IMR-90 (cell line): ENCODE measurements around the gene HOXA5. TPM values are rescaled to one million over a fixed set of nuclear protein-coding genes. Genes with fewer than 3 reads are reported as not detected.

ENCODE experiments used
- ATAC-seq: fragments of 200-7000 bp; cut with Tn5 transposase; 2 replicates; pipeline ENCODE4 v1.9.1; 2020; ENCODE audit warnings: low read depth, mild to moderate bottlenecking, moderate library complexity
- BruUV-seq: library from RNA; stranded (reverse); fragments of 400-500 nt; replicated peaks from 2 replicates; lab custom pipeline; 2021; lab: Mats Ljungman, UMichigan
- CTCF ChIA-PET: fragments of 300-600 bp; formaldehyde crosslinking; extraction: SDS; loops from one replicate; lab custom pipeline; 2021; ENCODE audit warnings: antibody characterized with exemption; lab: Yijun Ruan, JAX
- POLR2A ChIA-PET: fragments of 300-600 bp; sonication (Branson Sonifier 250); formaldehyde crosslinking; loops from one replicate; lab custom pipeline; 2022; ENCODE audit warnings: antibody characterized with exemption; ENCODE audit not compliant: unreplicated experiment; lab: Charles Lee
- DNase-seq: peaks from one replicate; pipeline ENCODE4 v3.0.0; 2013
- H2AFZ ChIP-seq: replicated peaks from 2 replicates; pipeline ENCODE3; 2013; ENCODE audit warnings: low read length, mild to moderate bottlenecking; ENCODE audit not compliant: poor library complexity
- H2AK5ac ChIP-seq: 2 replicates; pipeline ENCODE4 v1.6.1; 2013; ENCODE audit warnings: low read depth, low read length, inconsistent platforms
- H2AK9ac ChIP-seq: replicated peaks from 2 replicates; pipeline ENCODE3; 2013; ENCODE audit warnings: mild to moderate bottlenecking, low read depth, low read length, moderate library complexity; ENCODE audit not compliant: poor library complexity
- H2BK120ac ChIP-seq: 2 replicates; pipeline ENCODE4 v1.6.1; 2013; ENCODE audit warnings: low read depth, low read length, inconsistent platforms
- H2BK15ac ChIP-seq: 3 replicates; pipeline ENCODE4 v1.6.1; 2013; ENCODE audit warnings: low read depth, low read length, inconsistent platforms
- H2BK20ac ChIP-seq: 2 replicates; pipeline ENCODE4 v1.6.1; 2013; ENCODE audit warnings: low read depth, mild to moderate bottlenecking, inconsistent platforms, low read length, moderate library complexity
- H2BK5ac ChIP-seq: 2 replicates; pipeline ENCODE4 v1.6.1; 2013; ENCODE audit warnings: mild to moderate bottlenecking, low read depth, low read length, inconsistent platforms; ENCODE audit not compliant: poor library complexity, severe bottlenecking
- H3K14ac ChIP-seq: replicated peaks from 2 replicates; pipeline ENCODE4 v1.6.1; 2013; ENCODE audit warnings: low read depth, low read length, inconsistent platforms
- H3K18ac ChIP-seq: 2 replicates; pipeline ENCODE4 v1.6.1; 2013; ENCODE audit warnings: low read depth, low read length, control low read depth
- H3K23ac ChIP-seq: 2 replicates; pipeline ENCODE4 v1.6.1; 2013; ENCODE audit warnings: low read depth, low read length, inconsistent platforms
- H3K27ac ChIP-seq: 2 replicates; pipeline ENCODE4 v1.5.1; 2013; ENCODE audit warnings: mild to moderate bottlenecking, control low read depth, low read length; ENCODE audit not compliant: insufficient read depth
- H3K27me3 ChIP-seq: 2 replicates; pipeline ENCODE4 v1.6.1; 2013; ENCODE audit warnings: low read length; ENCODE audit not compliant: control insufficient read depth, insufficient read depth
- H3K36me3 ChIP-seq: 2 replicates; pipeline ENCODE4 v1.6.1; 2013; ENCODE audit warnings: low read length, mixed read lengths; ENCODE audit not compliant: control insufficient read depth, insufficient read depth
- H3K4ac ChIP-seq: 2 replicates; pipeline ENCODE4 v1.6.1; 2013; ENCODE audit warnings: low read depth, low read length, inconsistent platforms
- H3K4me1 ChIP-seq: 2 replicates; pipeline ENCODE4 v1.6.1; 2013; ENCODE audit warnings: low read length, mixed read lengths; ENCODE audit not compliant: control insufficient read depth, insufficient read depth
- H3K4me2 ChIP-seq: 2 replicates; pipeline ENCODE4 v1.6.1; 2013; ENCODE audit warnings: low read depth, mild to moderate bottlenecking, control low read depth, low read length, moderate library complexity
- H3K4me3 ChIP-seq: 2 replicates; pipeline ENCODE4 v1.5.1; 2013; ENCODE audit warnings: low read depth, mild to moderate bottlenecking, control low read depth, low read length, moderate library complexity; ENCODE audit not compliant: insufficient read depth
- H3K56ac ChIP-seq: 2 replicates; pipeline ENCODE4 v1.6.1; 2013; ENCODE audit warnings: low read length, inconsistent platforms; ENCODE audit not compliant: insufficient read depth; ENCODE audit errors: extremely low read depth
- H3K79me1 ChIP-seq, 2 experiments: 2 replicates each; pipeline ENCODE4 v1.6.1; 2013; ENCODE audit warnings: low read length in 2 of 2, inconsistent platforms in 1 of 2, low read depth in 1 of 2
- H3K9ac ChIP-seq: 2 replicates; pipeline ENCODE4 v1.6.1; 2013; ENCODE audit warnings: low read depth, low read length, control low read depth
- H3K9me1 ChIP-seq: 2 replicates; pipeline ENCODE4 v1.6.1; 2013; ENCODE audit warnings: low read length, inconsistent platforms; ENCODE audit not compliant: insufficient read depth
- H3K9me3 ChIP-seq: 2 replicates; pipeline ENCODE4 v1.6.1; 2013; ENCODE audit warnings: low read length; ENCODE audit not compliant: control insufficient read depth, insufficient read depth
- H4K20me1 ChIP-seq: 2 replicates; pipeline ENCODE4 v1.6.1; 2013; ENCODE audit warnings: low read length, inconsistent platforms; ENCODE audit not compliant: insufficient read depth
- H4K5ac ChIP-seq: 2 replicates; pipeline ENCODE4 v1.6.1; 2013; ENCODE audit warnings: mild to moderate bottlenecking, low read depth, low read length, control low read depth
- H4K8ac ChIP-seq, 2 experiments: 2 replicates each; pipeline ENCODE4 v1.6.1; 2013; ENCODE audit warnings: low read depth in 2 of 2, low read length in 2 of 2, control low read depth in 1 of 2, inconsistent platforms in 1 of 2
- H4K91ac ChIP-seq: 2 replicates; pipeline ENCODE4 v1.6.1; 2013; ENCODE audit warnings: low read depth, low read length, inconsistent platforms; ENCODE audit not compliant: insufficient read depth
- CEBPB ChIP-seq: IDR thresholded peaks from 2 replicates; pipeline ENCODE4 v1.6.1; 2012; ENCODE audit warnings: low read depth, low read length, improper control_type of control experiment
- ELK1 ChIP-seq: fragments of 150-350 bp; IDR thresholded peaks from 2 replicates; pipeline ENCODE4 v1.6.1; 2016; ENCODE audit warnings: low read depth, mild to moderate bottlenecking, low read length, moderate library complexity, borderline replicate concordance
- FOS ChIP-seq: fragments of 150-350 bp; IDR thresholded peaks from 2 replicates; pipeline ENCODE4 v1.6.1; 2016; ENCODE audit warnings: low read depth, low read length
- MAFK ChIP-seq: IDR thresholded peaks from 2 replicates; pipeline ENCODE4 v1.6.1; 2012; ENCODE audit warnings: low read depth, low read length, improper control_type of control experiment
- MAZ ChIP-seq: IDR thresholded peaks from 2 replicates; pipeline ENCODE4 v1.6.1; 2012; ENCODE audit warnings: low read depth, mild to moderate bottlenecking, low read length, improper control_type of control experiment, moderate library complexity, borderline replicate concordance
- MXI1 ChIP-seq: IDR thresholded peaks from 2 replicates; pipeline ENCODE4 v1.6.1; 2012; ENCODE audit warnings: low read depth, mild to moderate bottlenecking, low read length, moderate library complexity, borderline replicate concordance
- NFE2L2 ChIP-seq: fragments of 150-350 bp; IDR thresholded peaks from 2 replicates; pipeline ENCODE4 v1.6.1; 2016; ENCODE audit warnings: low read depth, mild to moderate bottlenecking, low read length
- POLR2A ChIP-seq: IDR thresholded peaks from 2 replicates; pipeline ENCODE4 v1.6.1; 2012; ENCODE audit warnings: mild to moderate bottlenecking, low read depth, low read length
- RAD21 ChIP-seq: IDR thresholded peaks from 2 replicates; pipeline ENCODE4 v1.6.1; 2012; ENCODE audit warnings: low read length, improper control_type of control experiment
- RCOR1 ChIP-seq: IDR thresholded peaks from 2 replicates; pipeline ENCODE4 v1.6.1; 2012; ENCODE audit warnings: mild to moderate bottlenecking, low read length, improper control_type of control experiment; ENCODE audit not compliant: insufficient replicate concordance
- SMC3 ChIP-seq: fragments of 150-350 bp; IDR thresholded peaks from 2 replicates; pipeline ENCODE4 v1.6.1; 2016; ENCODE audit warnings: low read depth, mild to moderate bottlenecking, antibody characterized with exemption, low read length, moderate library complexity
- WGBS, 2 experiments: methylation state at CpG; one replicate each; pipeline versions ENCODE4 v1.1.5 to v1.1.7; 2013; ENCODE audit warnings: missing lambda C conversion rate in 2 of 2; ENCODE audit not compliant: insufficient read length in 1 of 2; ENCODE audit errors: extremely low coverage in 2 of 2; 5-methylcytosine and 5-hydroxymethylcytosine counted together
- dilution Hi-C: fragments of 300-500 bp; cut with HindIII; formaldehyde crosslinking; loops from one replicate; pipeline ENCODE4 v1.14.3; 2018; ENCODE audit warnings: low sequenced_read_pairs; ENCODE audit not compliant: unreplicated experiment
- in situ Hi-C: fragments of 300-500 bp; cut with MboI; formaldehyde crosslinking; loops from 3 replicates; pipeline ENCODE4 v1.14.3; 2019; ENCODE audit warnings: low sequenced_read_pairs, inconsistent platforms, mixed read lengths
- intact Hi-C: fragments of 100-400 bp; cut with micrococcal nuclease; formaldehyde crosslinking; loops from 2 replicates; pipeline ENCODE4 v1.10.0; 2022
- polyA plus RNA-seq, 3 experiments: library from polyadenylated mRNA; depleted of rRNA; stranded (reverse); fragments of >200 nt; gene quantifications; 2 replicates each; pipeline ENCODE4 v1.2.3, GENCODE V29; 2012; ENCODE audit warnings: low replicate concordance in 1 of 3
- total RNA-seq: library from RNA; depleted of rRNA; stranded (reverse); fragments of >200 nt; gene quantifications from 2 replicates; pipeline ENCODE4 v1.2.3, GENCODE V29; 2012
- TF ChIP-seq, protein P1 (sequence below): fragments of 150-350 bp; IDR thresholded peaks from 2 replicates; pipeline ENCODE4 v1.6.1; 2017; ENCODE audit warnings: mild to moderate bottlenecking, antibody characterized with exemption, low read length, low read depth
- TF ChIP-seq, protein P2 (sequence below): conservative IDR thresholded peaks from 2 replicates; pipeline ENCODE4 v1.5.1; 2012; ENCODE audit warnings: mild to moderate bottlenecking, low read depth, low read length, improper control_type of control experiment

The HOXA5 gene
- total and polyA plus RNA-seq, 2 of the 4 experiments (the other 2 are of a cell fraction) = 19.9 to 29.4 TPM

DNA sequence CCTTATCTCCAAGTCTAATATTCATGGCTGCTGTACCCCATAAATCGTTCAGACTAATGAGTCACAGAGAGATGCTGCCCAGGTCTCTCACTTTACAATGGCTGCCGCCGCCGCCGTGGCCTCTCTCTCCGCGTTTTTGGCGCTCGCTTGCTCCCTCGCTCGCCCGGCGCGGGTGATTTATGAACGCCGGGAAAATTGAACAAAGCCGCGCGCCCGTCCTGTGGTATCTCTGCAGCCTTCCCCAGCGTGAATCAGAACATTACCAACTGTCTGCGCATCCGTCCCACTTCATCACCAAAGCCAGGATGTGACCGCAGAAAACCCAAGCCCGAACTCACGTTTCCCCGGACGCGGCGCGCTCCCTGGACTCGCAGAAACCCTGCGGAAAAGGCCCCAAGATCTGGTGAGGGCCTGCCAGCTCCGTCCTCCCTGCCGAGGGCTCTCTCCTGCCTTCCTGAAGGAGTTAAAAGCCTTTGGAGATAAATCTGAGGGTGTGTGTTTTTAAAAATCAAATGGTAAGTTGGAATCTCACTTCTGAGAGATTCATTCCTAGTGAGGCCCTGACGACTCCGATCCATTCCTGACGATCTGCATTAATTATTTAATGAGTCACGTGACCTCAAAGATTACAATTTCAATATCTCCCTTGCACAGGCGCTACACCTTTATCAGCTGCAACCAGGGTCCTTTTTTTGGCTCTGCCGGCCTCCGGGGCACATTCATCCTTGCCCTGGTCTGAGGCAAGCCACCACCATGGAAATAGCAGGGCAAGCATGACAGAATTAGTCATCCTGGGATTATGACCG lies 19.2 kb downstream of the HOXA5 start:
- Histone ChIP-seq H2BK5ac (peak overlapping the region; percentile 88), H4K5ac (peak overlapping the region; percentile 50; the same call in 1 of the 2 replicates), H4K91ac (peak overlapping the region; percentile 96), H3K36me3 (peaks cover 3% of the 10 kb centered on the region; the same call in 1 of the 2 replicates), H2AK9ac (peak overlapping the region; percentile 30), H3K4me1 (peaks cover 35% of the 10 kb centered on the region), H3K4me3 (peak overlapping the region; percentile 48), H3K9me1 (peaks cover 10% of the 10 kb centered on the region), H3K18ac (peak overlapping the region; percentile 67), H3K14ac (peak overlapping the region; percentile 94), H3K9ac (peak overlapping the region; percentile 96), H3K27me3 (no peaks in the 10 kb centered on the region), H4K8ac (peak overlapping the region; percentile 74 to 90), H2AFZ (peak overlapping the region; percentile 36), H2AK5ac (peak overlapping the region; percentile 77), H3K23ac (peak overlapping the region; percentile 89), H2BK120ac (peak overlapping the region; percentile 94), H2BK15ac (peak overlapping the region; percentile 64; the same call in 2 of the 3 replicates), H3K4me2 (peak overlapping the region; percentile 95), H3K56ac (peak overlapping the region; percentile 76; the same call in 1 of the 2 replicates), H3K79me1 (peaks cover 12 to 51% of the 10 kb centered on the region in 2 experiments), H4K20me1 (no peaks in the 10 kb centered on the region), H3K4ac (peak overlapping the region; percentile 98), H3K9me3 (no peaks in the 10 kb centered on the region), H2BK20ac (peak overlapping the region; percentile 75), H3K27ac (peak overlapping the region; percentile 99)
- dilution Hi-C loops (no loop called here), in situ Hi-C loops (no loop called here), intact Hi-C loops (loop anchor here (5.0 kb wide), 1 partner anchor 922 kb away; the partner anchor contains the start of genes CBX3 and HNRNPA2B1)
- WGBS, 2 experiments = 1% methylated on average over 25 of the region's 43 CpGs; no CpG with 5 or more reads in 1 of the 2 experiments
- CTCF ChIA-PET = interaction anchor here (1.0 kb wide), 1 partner anchor 755 kb away, joined by 3 read pairs; no protein-coding TSS in a partner anchor
- BruUV-seq = no TSS peak
- POLR2A ChIA-PET = interaction anchor here (1.0 kb wide), 1 partner anchor 26 kb away, joined by 3 read pairs; no protein-coding TSS in a partner anchor
- DNase-seq (peak; percentile 97), ATAC-seq (peak; percentile 36)
- no peak for TF ChIP-seq MAFK
- peak; percentile 47 for TF ChIP-seq RCOR1
- TF ChIP-seq, protein P1, sequence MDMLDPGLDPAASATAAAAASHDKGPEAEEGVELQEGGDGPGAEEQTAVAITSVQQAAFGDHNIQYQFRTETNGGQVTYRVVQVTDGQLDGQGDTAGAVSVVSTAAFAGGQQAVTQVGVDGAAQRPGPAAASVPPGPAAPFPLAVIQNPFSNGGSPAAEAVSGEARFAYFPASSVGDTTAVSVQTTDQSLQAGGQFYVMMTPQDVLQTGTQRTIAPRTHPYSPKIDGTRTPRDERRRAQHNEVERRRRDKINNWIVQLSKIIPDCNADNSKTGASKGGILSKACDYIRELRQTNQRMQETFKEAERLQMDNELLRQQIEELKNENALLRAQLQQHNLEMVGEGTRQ = peak; percentile 83
- peak; percentile 59 for TF ChIP-seq MXI1
- no peak for TF ChIP-seq ELK1
- TF ChIP-seq MAZ = 0 out of 2 replicates have a peak, but pooled peaks have one; percentile 10
- 0 out of 2 replicates have a peak, but pooled peaks have one; percentile 6 for TF ChIP-seq CEBPB
- TF ChIP-seq FOS = peak; percentile 87
- no peak for TF ChIP-seq POLR2A
- no peak; the same call in 1 of the 2 replicates for TF ChIP-seq RAD21
- no peak for TF ChIP-seq SMC3
- TF ChIP-seq NFE2L2 = no peak
- TF ChIP-seq, protein P2, sequence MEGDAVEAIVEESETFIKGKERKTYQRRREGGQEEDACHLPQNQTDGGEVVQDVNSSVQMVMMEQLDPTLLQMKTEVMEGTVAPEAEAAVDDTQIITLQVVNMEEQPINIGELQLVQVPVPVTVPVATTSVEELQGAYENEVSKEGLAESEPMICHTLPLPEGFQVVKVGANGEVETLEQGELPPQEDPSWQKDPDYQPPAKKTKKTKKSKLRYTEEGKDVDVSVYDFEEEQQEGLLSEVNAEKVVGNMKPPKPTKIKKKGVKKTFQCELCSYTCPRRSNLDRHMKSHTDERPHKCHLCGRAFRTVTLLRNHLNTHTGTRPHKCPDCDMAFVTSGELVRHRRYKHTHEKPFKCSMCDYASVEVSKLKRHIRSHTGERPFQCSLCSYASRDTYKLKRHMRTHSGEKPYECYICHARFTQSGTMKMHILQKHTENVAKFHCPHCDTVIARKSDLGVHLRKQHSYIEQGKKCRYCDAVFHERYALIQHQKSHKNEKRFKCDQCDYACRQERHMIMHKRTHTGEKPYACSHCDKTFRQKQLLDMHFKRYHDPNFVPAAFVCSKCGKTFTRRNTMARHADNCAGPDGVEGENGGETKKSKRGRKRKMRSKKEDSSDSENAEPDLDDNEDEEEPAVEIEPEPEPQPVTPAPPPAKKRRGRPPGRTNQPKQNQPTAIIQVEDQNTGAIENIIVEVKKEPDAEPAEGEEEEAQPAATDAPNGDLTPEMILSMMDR = no peak
